ENCODE results near the gene ITPRID1. TPM values are rescaled to one million over a fixed set of nuclear protein-coding genes. Genes with fewer than 3 reads are reported as not detected.

ITPRID1 gene
- total and polyA plus RNA-seq, 2 of the 8 experiments (the other 6 are each of a cell fraction or from before 2014, with no cell fraction given) = 0.09 to 0.47 TPM

GRCh38 chr7:31692871-31693270 is 179.0 kb downstream of the ITPRID1 start:
- Histone ChIP-seq H3K18ac (ENCODE audit: extremely low read depth, low read length) (no peak overlapping the region), H2BK5ac (ENCODE audit: low read depth, low read length) (no peak overlapping the region), H3K9ac (replicated peaks in 1 of 4; ENCODE audit: extremely low read depth in 1 of 4, low read depth in 3 of 4, low read length in 3 of 4) (no peak overlapping the region), H2AK5ac (ENCODE audit: low read depth, low read length) (no peak overlapping the region), H3K9me3 (ENCODE audit: insufficient read depth in 2 of 2, low read depth in 1 of 2, low read length in 1 of 2) (no peaks in the 10 kb centered on the region), H4K5ac (ENCODE audit: insufficient read length, low read depth, low read length) (no peak overlapping the region), H4K8ac (ENCODE audit: extremely low read depth, insufficient read depth, low read length) (no peak overlapping the region), H2AFZ (ENCODE audit: low read length) (no peak overlapping the region), H3K36me3 (ENCODE audit: control insufficient read depth in 2 of 4, insufficient read depth in 4 of 4, low read length in 3 of 4) (no peaks in the 10 kb centered on the region; a peak in 1 of 8 replicates), H4K20me1 (replicated peaks in 1 of 2; ENCODE audit: control insufficient read depth in 1 of 2, insufficient read depth in 2 of 2, low read length in 2 of 2) (no peaks in the 10 kb centered on the region), H3K27me3 (replicated peaks in 1 of 4; ENCODE audit: control insufficient read depth in 3 of 4, extremely low read depth in 1 of 4, insufficient read depth in 3 of 4, low read length in 3 of 4) (no peaks in the 10 kb centered on the region), H3K23me2 (ENCODE audit: low read depth, low read length) (no peaks in the 10 kb centered on the region), H2BK20ac (ENCODE audit: low read length) (no peak overlapping the region), H3K4ac (replicated peaks; ENCODE audit: insufficient read length, low read depth, low read length) (no peak overlapping the region), H3K56ac (replicated peaks; ENCODE audit: insufficient read length, low read depth, low read length) (no peak overlapping the region), H3K4me2 (ENCODE audit: insufficient read depth in 1 of 2, low read depth in 2 of 2, low read length in 2 of 2) (no peak overlapping the region), H3K4me3 (ENCODE audit: extremely low read depth in 1 of 4, insufficient read depth in 2 of 4, low read depth in 3 of 4, low read length in 4 of 4) (no peak overlapping the region), H3K4me1 (replicated peaks in 1 of 4; ENCODE audit: control insufficient read depth in 3 of 4, insufficient read depth in 4 of 4, low read length in 3 of 4) (peaks cover 0 to 23% (median 8%) of the 10 kb centered on the region in 4 experiments; a peak in 5 of 7 replicates), H3K79me2 (ENCODE audit: control insufficient read depth in 1 of 2, insufficient read depth in 2 of 2, low read length in 2 of 2) (no peaks in the 10 kb centered on the region), H2BK120ac (replicated peaks; ENCODE audit: low read depth, low read length) (no peak overlapping the region), H3K23ac (ENCODE audit: insufficient read length) (no peak overlapping the region), H4K91ac (replicated peaks; ENCODE audit: insufficient read length, low read length) (no peak overlapping the region), H3K14ac (ENCODE audit: insufficient read length) (no peak overlapping the region), H3K79me1 (ENCODE audit: low read depth, low read length) (no peaks in the 10 kb centered on the region), H3K27ac (ENCODE audit: low read depth, low read length) (no peak overlapping the region), H2BK12ac (ENCODE audit: low read depth, low read length) (no peak overlapping the region), H2BK15ac (ENCODE audit: low read length) (no peak overlapping the region)
- no peak for FAIRE-seq
- no peak for DNase-seq (ENCODE audit: low read depth in 1 of 2, low spot score in 2 of 2)
- CTCF ChIA-PET (ENCODE audit: partially characterized antibody) = no interaction called here
- WGBS, 2 experiments (ENCODE audit: extremely low coverage in 1 of 2, insufficient coverage in 1 of 2, insufficient read length in 1 of 2, insufficient replicate concordance in 2 of 2, low coverage in 1 of 2, low lambda C conversion rate in 2 of 2, missing lambda C conversion rate in 1 of 2) = 48% methylated on average over 2 of the region's 2 CpGs; no CpG with 5 or more reads in 1 of the 2 experiments
- POLR2A ChIA-PET (ENCODE audit: partially characterized antibody) = no interaction called here
- TF ChIP-seq CREB1 (IDR thresholded peaks at IDR 0.05) (no peak), RXRA (IDR thresholded peaks at IDR 0.05; ENCODE audit: insufficient read depth, low read depth, low read length) (no peak), POU5F1 (IDR thresholded peaks at IDR 0.05; ENCODE audit: low read depth, low read length) (no peak), SP4 (IDR thresholded peaks at IDR 0.05; ENCODE audit: low read length) (no peak), JUN (IDR thresholded peaks at IDR 0.05; ENCODE audit: low read depth, low read length) (no peak)
